GM19372 (cell line): Measurements from ENCODE around the gene TMEM72.

Source experiments
- ATAC-seq: cut with Tn5 transposase; IDR thresholded peaks from one replicate; pipeline ENCODE4 v1.9.1; 2021; ENCODE audit warnings: mild to moderate bottlenecking, low read depth, moderate library complexity; ENCODE audit not compliant: unreplicated experiment

TMEM72 gene

GRCh38 chr10:44965104-44965503 is 54.0 kb downstream of the TMEM72 start:
- ATAC-seq: no peak

GRCh38 chr10:44965651-44966097 is 54.5 kb downstream of the TMEM72 start:
- peak; percentile 32 for ATAC-seq

GRCh38 chr10:44966129-44966815 is 55.1 kb downstream of the TMEM72 start:
- peak; percentile 34 for ATAC-seq

- ATAC-seq: no peak
Measured at GRCh38 chr10:44966816-44967509, 55.8 kb downstream of the TMEM72 start.

- no peak for ATAC-seq
Measured at GRCh38 chr10:44967616-44968015, 56.5 kb downstream of the TMEM72 start.

GRCh38 chr10:44968091-44968490 is 57.0 kb downstream of the TMEM72 start:
- no peak for ATAC-seq

GRCh38 chr10:44968500-44969400 is 57.6 kb downstream of the TMEM72 start:
- no peak for ATAC-seq

GRCh38 chr10:44969854-44970253 is 58.7 kb downstream of the TMEM72 start:
- ATAC-seq: no peak

- no peak for ATAC-seq
Measured at GRCh38 chr10:44970812-44971395, 59.8 kb downstream of the TMEM72 start.

GRCh38 chr10:44971434-44971833 is 60.3 kb downstream of the TMEM72 start:
- ATAC-seq: no peak

GRCh38 chr10:44971935-44972757 is 61.0 kb downstream of the TMEM72 start:
- ATAC-seq: no peak

- no peak for ATAC-seq
Measured at GRCh38 chr10:44972874-44973306, 61.8 kb downstream of the TMEM72 start.

- no peak for ATAC-seq
Measured at GRCh38 chr10:44973323-44974081, 62.4 kb downstream of the TMEM72 start.

GRCh38 chr10:44974082-44974627 is 63.0 kb downstream of the TMEM72 start:
- peak; percentile 7 for ATAC-seq

GRCh38 chr10:44974628-44975430 is 63.7 kb downstream of the TMEM72 start:
- ATAC-seq: peak; percentile 83

- no peak for ATAC-seq
Measured at GRCh38 chr10:44975431-44976331, 64.5 kb downstream of the TMEM72 start.
